GM12873 (cell line): ENCODE measurements around the gene NME5.

Experiments
- TF ChIP-seq, protein P1 (sequence below): IDR thresholded peaks from 2 replicates; pipeline ENCODE4 v1.5.1; 2012; ENCODE audit warnings: low read depth, mild to moderate bottlenecking, moderate library complexity, low read length, control low read depth; ENCODE audit not compliant: insufficient read depth; ENCODE audit errors: missing control alignments

NME5 gene

DNA sequence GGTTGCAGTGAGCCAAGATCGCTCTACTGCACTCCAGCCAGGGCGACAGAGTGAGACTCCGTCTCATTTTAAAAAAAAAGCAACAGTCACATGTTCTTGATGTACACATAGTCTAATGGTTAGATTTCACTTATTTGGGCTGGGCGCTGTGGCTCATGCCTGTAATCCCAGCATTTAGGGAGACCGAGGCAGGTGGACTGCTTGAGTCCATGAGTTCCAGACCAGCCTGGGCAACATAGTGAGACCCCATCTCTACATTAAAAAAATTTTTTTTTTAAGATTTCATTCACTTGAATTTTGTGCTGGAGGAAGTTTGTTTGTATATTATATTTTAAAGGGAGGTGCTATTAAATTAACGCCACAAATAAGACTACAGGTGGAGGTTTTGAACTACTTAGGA lies 33.5 kb downstream of the NME5 start:
- TF ChIP-seq, protein P1, sequence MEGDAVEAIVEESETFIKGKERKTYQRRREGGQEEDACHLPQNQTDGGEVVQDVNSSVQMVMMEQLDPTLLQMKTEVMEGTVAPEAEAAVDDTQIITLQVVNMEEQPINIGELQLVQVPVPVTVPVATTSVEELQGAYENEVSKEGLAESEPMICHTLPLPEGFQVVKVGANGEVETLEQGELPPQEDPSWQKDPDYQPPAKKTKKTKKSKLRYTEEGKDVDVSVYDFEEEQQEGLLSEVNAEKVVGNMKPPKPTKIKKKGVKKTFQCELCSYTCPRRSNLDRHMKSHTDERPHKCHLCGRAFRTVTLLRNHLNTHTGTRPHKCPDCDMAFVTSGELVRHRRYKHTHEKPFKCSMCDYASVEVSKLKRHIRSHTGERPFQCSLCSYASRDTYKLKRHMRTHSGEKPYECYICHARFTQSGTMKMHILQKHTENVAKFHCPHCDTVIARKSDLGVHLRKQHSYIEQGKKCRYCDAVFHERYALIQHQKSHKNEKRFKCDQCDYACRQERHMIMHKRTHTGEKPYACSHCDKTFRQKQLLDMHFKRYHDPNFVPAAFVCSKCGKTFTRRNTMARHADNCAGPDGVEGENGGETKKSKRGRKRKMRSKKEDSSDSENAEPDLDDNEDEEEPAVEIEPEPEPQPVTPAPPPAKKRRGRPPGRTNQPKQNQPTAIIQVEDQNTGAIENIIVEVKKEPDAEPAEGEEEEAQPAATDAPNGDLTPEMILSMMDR: no peak

GRCh38 chr5:138103319-138103637 lies 36.0 kb downstream of the NME5 start:
- TF ChIP-seq, protein P1: no peak

DNA sequence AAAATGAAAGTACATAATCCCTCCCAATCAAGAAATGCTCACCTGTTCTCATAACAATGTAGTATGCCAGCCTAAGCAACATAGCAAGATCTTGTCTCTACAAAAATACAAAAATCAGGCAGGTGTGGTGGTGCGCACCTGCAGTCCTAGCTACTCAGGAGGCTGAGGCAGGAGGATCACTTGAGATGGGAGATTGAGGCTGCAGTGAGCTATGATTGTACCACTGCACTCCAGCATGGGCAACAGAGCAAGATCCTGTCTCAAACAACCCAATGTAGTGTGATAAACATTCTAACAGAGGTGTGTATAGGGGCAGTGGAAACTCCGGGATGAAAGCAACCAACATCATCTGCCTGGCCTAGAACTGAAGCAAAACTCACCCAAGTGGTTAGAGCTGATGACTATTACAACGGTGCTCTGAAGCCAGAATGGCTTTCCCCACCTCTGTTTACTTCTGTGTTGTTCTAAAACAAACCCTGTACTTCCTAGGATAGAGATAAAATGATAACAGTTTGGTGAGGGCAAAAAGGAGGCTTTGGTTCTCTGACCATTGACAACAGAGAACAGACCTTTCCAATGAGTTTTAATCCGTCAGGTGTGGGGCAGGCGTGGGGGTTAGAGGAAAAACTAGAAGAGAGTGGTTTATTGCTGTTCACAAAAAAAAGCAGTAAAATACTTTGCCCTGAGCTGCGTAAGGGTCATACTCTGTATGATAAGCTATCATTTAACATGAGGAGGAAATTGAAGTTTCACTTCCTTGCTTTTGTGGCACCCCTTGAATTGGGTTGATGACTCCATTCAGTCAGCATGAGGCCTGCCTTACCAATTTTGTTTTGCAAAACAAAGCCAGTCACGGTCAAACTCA lies 36.5 kb downstream of the NME5 start:
- TF ChIP-seq, protein P1: no peak

DNA sequence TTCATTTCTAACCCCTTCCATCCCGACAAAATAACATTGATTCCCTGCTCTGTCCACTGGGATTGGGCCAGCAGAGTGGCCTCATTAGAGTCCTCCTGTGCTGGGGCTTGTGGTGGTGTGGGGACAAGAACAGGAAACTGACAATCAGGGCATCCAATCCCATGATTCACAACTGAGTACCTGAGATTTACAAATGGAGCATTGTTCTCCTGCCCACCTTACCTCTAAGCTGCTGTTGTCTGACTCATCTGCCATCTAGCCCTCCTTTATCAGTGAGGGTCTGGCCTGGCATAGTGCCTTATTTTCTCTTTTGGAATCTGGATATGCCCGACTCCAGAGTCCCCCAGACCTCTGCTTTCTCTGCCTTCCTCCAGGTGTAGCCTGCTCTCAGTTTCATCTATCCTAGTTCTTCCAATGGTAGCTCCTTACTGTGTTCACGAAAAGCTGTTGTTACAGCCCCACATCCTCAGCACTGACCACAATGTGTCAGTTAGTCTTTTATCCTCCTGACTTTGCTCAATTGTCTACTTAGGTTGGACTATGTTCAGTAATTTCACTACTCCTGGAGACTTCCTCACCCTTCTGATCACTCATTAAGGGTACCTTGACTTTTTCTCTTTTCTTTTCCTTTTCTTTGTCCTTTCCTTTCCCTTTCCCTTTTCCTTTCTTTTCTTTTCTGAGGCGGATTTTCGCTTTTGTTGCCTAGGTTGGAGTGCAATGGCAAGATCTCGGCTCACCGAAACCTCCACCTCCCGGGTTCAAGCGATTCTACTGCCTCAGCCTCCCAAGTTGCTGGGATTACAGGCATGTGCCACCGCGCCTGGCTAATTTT lies 42.0 kb downstream of the NME5 start:
- TF ChIP-seq, protein P1: no peak

GRCh38 chr5:138096363-138096762 lies 42.9 kb downstream of the NME5 start:
- TF ChIP-seq, protein P1: no peak

DNA sequence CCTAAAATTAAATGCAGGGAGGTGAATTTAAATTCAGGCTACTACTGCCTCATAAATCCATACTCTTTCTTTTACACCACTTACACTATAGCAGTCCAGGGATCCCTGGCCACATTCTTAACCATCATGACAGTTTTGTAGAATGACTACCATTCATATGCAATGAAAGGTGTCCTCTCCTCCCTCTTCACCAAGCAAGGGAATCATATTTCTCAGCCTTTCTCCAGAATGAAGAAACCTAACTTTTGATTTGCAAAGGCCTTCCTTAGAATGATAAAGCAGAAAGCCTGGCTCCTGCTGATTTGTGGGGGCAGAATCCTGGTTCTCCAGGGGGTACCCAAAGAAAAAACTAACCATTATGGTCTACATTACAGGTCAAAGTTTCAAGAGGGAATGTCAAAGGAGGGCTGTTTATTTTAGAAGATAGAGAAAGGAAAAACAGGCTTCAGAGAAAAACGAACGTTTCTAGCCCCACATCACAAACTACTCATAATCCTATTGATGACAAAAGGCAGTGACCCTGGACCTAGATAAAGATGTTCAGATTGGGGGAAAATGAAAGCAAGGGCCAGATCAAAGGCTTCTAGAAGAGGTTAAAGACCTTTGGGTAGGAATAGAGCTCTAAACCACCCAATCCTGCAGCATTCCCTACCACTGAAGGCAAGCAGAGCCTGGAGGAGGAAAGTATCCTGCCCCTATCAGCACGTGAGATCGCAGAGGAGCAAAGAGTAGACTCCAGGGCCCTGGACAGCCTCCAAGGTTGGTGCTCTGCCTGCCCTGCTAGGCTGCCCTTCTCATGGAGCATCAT lies 43.9 kb downstream of the NME5 start:
- TF ChIP-seq, protein P1: no peak
